Esophagus squamous epithelium (tissue), 4 donors: ENCODE measurements around the gene ARL8B.

Experiments used
- POLR2A ChIP-seq, 4 donors: fragments of 450-650 bp; IDR thresholded peaks; one replicate each; pipeline ENCODE4 v1.6.1; 2017; ENCODE audit warnings: antibody characterized with exemption in 4 of 4, mild to moderate bottlenecking in 4 of 4, moderate library complexity in 3 of 4
- TF ChIP-seq, protein P1 (sequence below), 6 experiments: fragments of 450-650 bp in 4 of 6; fragments of 200-600 bp in 2 of 6; sonication (generic) in 2 of 6; IDR thresholded peaks; one replicate each; pipeline ENCODE4 v1.5.1; 2016 to 2019; ENCODE audit warnings: antibody characterized with exemption in 6 of 6, mild to moderate bottlenecking in 4 of 6, moderate library complexity in 4 of 6

DNA sequence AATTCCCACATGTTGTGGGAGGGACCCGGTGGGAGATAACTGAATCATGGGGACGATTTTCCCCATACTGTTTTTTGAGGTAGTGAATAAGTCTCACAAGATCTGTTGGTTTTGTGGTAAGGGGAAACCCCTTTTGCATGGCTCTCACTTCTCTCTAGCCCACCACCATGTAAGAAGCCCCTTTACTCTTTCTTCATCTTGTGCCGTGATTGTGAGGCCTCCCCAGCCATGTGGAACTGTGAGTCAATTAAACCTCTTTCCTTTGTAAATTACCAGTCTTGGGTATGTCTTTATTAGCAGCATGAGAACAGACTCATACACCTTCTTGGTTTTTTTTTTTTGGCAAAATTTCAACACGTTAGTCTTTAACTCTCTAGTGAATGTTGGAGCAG, 18.1 kb downstream of the ARL8B start:
- TF ChIP-seq, protein P1, sequence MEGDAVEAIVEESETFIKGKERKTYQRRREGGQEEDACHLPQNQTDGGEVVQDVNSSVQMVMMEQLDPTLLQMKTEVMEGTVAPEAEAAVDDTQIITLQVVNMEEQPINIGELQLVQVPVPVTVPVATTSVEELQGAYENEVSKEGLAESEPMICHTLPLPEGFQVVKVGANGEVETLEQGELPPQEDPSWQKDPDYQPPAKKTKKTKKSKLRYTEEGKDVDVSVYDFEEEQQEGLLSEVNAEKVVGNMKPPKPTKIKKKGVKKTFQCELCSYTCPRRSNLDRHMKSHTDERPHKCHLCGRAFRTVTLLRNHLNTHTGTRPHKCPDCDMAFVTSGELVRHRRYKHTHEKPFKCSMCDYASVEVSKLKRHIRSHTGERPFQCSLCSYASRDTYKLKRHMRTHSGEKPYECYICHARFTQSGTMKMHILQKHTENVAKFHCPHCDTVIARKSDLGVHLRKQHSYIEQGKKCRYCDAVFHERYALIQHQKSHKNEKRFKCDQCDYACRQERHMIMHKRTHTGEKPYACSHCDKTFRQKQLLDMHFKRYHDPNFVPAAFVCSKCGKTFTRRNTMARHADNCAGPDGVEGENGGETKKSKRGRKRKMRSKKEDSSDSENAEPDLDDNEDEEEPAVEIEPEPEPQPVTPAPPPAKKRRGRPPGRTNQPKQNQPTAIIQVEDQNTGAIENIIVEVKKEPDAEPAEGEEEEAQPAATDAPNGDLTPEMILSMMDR (IDR thresholded peaks at IDR 0.05): no peak
- no peak for TF ChIP-seq POLR2A (IDR thresholded peaks at IDR 0.05)
